H1 (cell line): ENCODE data around the gene C1orf21. TPM values are rescaled to one million over a fixed set of nuclear protein-coding genes. Genes with fewer than 3 reads are reported as not detected.

Source experiments
- CTCF ChIA-PET: fragments of 300-600 bp; sonication (Branson Sonifier 250); formaldehyde crosslinking; loops from one replicate; lab custom pipeline; 2021; ENCODE audit not compliant: partially characterized antibody; lab: Charles Lee
- POLR2A ChIA-PET: fragments of 300-600 bp; sonication (Branson Sonifier 250); formaldehyde crosslinking; loops from one replicate; lab custom pipeline; 2021; ENCODE audit warnings: inconsistent platforms; ENCODE audit not compliant: partially characterized antibody; lab: Charles Lee
- DNase-seq, 2 experiments: peaks; one replicate each; pipeline versions ENCODE4 v3.0.0 to v3.0.0-alpha.2; 2010 to 2022; ENCODE audit warnings: low spot score in 2 of 2, low read depth in 1 of 2, mixed read lengths in 1 of 2
- FAIRE-seq: peaks from 2 replicates; lab custom pipeline; 2011; peaks lifted over from hg19 to GRCh38; lab: Jason Lieb, UNC
- H2AFZ ChIP-seq: 2 replicates; pipeline ENCODE4 v1.8.1; 2012; ENCODE audit warnings: low read length, inconsistent platforms
- H2AK5ac ChIP-seq: 2 replicates; pipeline ENCODE4 v1.6.1; 2013; ENCODE audit warnings: low read depth, low read length
- H2BK120ac ChIP-seq: replicated peaks from 2 replicates; pipeline ENCODE3; 2013; ENCODE audit warnings: low read depth, low read length, inconsistent platforms
- H2BK12ac ChIP-seq: 2 replicates; pipeline ENCODE4 v1.6.1; 2013; ENCODE audit warnings: low read depth, low read length
- H2BK15ac ChIP-seq: 2 replicates; pipeline ENCODE4 v1.6.1; 2013; ENCODE audit warnings: low read length
- H2BK20ac ChIP-seq: 2 replicates; pipeline ENCODE4 v1.6.1; 2013; ENCODE audit warnings: low read length
- H2BK5ac ChIP-seq: 2 replicates; pipeline ENCODE4 v1.6.1; 2013; ENCODE audit warnings: low read depth, low read length
- H3K14ac ChIP-seq: 2 replicates; pipeline ENCODE4 v1.6.1; 2013; ENCODE audit warnings: inconsistent platforms; ENCODE audit not compliant: insufficient read length
- H3K18ac ChIP-seq: 2 replicates; pipeline ENCODE4 v1.6.1; 2013; ENCODE audit warnings: low read length; ENCODE audit errors: extremely low read depth
- H3K23ac ChIP-seq: 2 replicates; pipeline ENCODE4 v1.6.1; 2013; ENCODE audit warnings: inconsistent platforms; ENCODE audit not compliant: insufficient read length
- H3K23me2 ChIP-seq: 2 replicates; pipeline ENCODE4 v1.6.1; 2013; ENCODE audit warnings: low read depth, low read length
- H3K27ac ChIP-seq: 2 replicates; pipeline ENCODE4 v1.6.1; 2011; ENCODE audit warnings: low read depth, low read length, inconsistent platforms
- H3K27me3 ChIP-seq, 4 experiments: replicated peaks in 1 of 4; 1 replicate in 1 of 4; 2 replicates in 3 of 4; pipeline versions ENCODE4 v1.6.1 to v1.8.1; 2011 to 2013; ENCODE audit warnings: low read length in 3 of 4, mild to moderate bottlenecking in 3 of 4, inconsistent platforms in 2 of 4, mixed read lengths in 2 of 4, moderate library complexity in 1 of 4; ENCODE audit not compliant: control insufficient read depth in 3 of 4, insufficient read depth in 3 of 4; ENCODE audit errors: extremely low read depth in 1 of 4
- H3K36me3 ChIP-seq, 4 experiments: 2 replicates each; pipeline versions ENCODE4 v1.6.1 to v1.8.1; 2011 to 2013; ENCODE audit warnings: mild to moderate bottlenecking in 4 of 4, low read length in 3 of 4, moderate library complexity in 2 of 4, control low read depth in 1 of 4, inconsistent platforms in 1 of 4; ENCODE audit not compliant: insufficient read depth in 4 of 4, control insufficient read depth in 2 of 4
- H3K4ac ChIP-seq: replicated peaks from 2 replicates; pipeline ENCODE3; 2013; ENCODE audit warnings: low read length, low read depth, mixed read lengths, inconsistent platforms; ENCODE audit not compliant: insufficient read length
- H3K4me1 ChIP-seq, 4 experiments: replicated peaks in 1 of 4; 1 replicate in 1 of 4; 2 replicates in 3 of 4; pipeline versions ENCODE4 v1.6.1 to v1.8.1; 2011 to 2013; ENCODE audit warnings: low read length in 3 of 4, inconsistent platforms in 2 of 4, mixed read lengths in 1 of 4; ENCODE audit not compliant: insufficient read depth in 4 of 4, control insufficient read depth in 3 of 4
- H3K4me2 ChIP-seq, 2 experiments: 2 replicates each; pipeline versions ENCODE4 v1.6.1 to v1.8.1; 2011 to 2013; ENCODE audit warnings: low read depth in 2 of 2, low read length in 2 of 2, control low read depth in 1 of 2, inconsistent platforms in 1 of 2, mild to moderate bottlenecking in 1 of 2; ENCODE audit not compliant: insufficient read depth in 1 of 2
- H3K4me3 ChIP-seq, 4 experiments: fragments of 200-600, 300-600 bp in 1 of 4; sonication (generic), shearing (Covaris generic), sonication (Bioruptor Twin) in 1 of 4; 2 replicates each; pipeline versions ENCODE4 v1.5.1 to v1.8.1; 2011 to 2016; ENCODE audit warnings: low read length in 4 of 4, low read depth in 3 of 4, control low read depth in 2 of 4, inconsistent platforms in 2 of 4, mild to moderate bottlenecking in 2 of 4, mixed read lengths in 1 of 4, moderate library complexity in 1 of 4; ENCODE audit not compliant: insufficient read depth in 2 of 4; ENCODE audit errors: extremely low read depth in 1 of 4
- H3K56ac ChIP-seq: replicated peaks from 2 replicates; pipeline ENCODE3; 2013; ENCODE audit warnings: low read depth, mild to moderate bottlenecking, mixed read lengths, low read length, inconsistent platforms; ENCODE audit not compliant: insufficient read length
- H3K79me1 ChIP-seq: 2 replicates; pipeline ENCODE4 v1.6.1; 2013; ENCODE audit warnings: low read depth, low read length, control low read depth
- H3K79me2 ChIP-seq, 2 experiments: 2 replicates each; pipeline versions ENCODE4 v1.6.1 to v1.8.1; 2012 to 2013; ENCODE audit warnings: low read length in 2 of 2, mild to moderate bottlenecking in 2 of 2, inconsistent platforms in 1 of 2; ENCODE audit not compliant: insufficient read depth in 2 of 2, control insufficient read depth in 1 of 2
- H3K9ac ChIP-seq, 4 experiments: replicated peaks in 1 of 4; 1 replicate in 1 of 4; 2 replicates in 3 of 4; pipeline versions ENCODE4 v1.6.1 to v1.8.1; 2011 to 2013; ENCODE audit warnings: low read depth in 3 of 4, low read length in 3 of 4, control low read depth in 2 of 4, mild to moderate bottlenecking in 2 of 4, moderate library complexity in 2 of 4, inconsistent platforms in 1 of 4; ENCODE audit errors: extremely low read depth in 1 of 4
- H3K9me3 ChIP-seq, 2 experiments: 2 replicates each; pipeline versions ENCODE4 v1.6.1 to v1.8.1; 2012 to 2013; ENCODE audit warnings: mild to moderate bottlenecking in 2 of 2, moderate library complexity in 2 of 2, control low read depth in 1 of 2, inconsistent platforms in 1 of 2, low read depth in 1 of 2, low read length in 1 of 2, mixed read lengths in 1 of 2; ENCODE audit not compliant: insufficient read depth in 2 of 2
- H4K20me1 ChIP-seq, 2 experiments: replicated peaks in 1 of 2; 2 replicates each; pipeline versions ENCODE3 to v1.8.1; 2011 to 2013; ENCODE audit warnings: inconsistent platforms in 2 of 2, low read length in 2 of 2, mild to moderate bottlenecking in 1 of 2; ENCODE audit not compliant: insufficient read depth in 2 of 2, control insufficient read depth in 1 of 2
- H4K5ac ChIP-seq: 2 replicates; pipeline ENCODE4 v1.6.1; 2013; ENCODE audit warnings: low read length, low read depth, mixed read lengths, inconsistent platforms; ENCODE audit not compliant: insufficient read length
- H4K8ac ChIP-seq: 2 replicates; pipeline ENCODE4 v1.8.0; 2013; ENCODE audit warnings: mild to moderate bottlenecking, moderate library complexity, low read length, inconsistent platforms; ENCODE audit not compliant: insufficient read depth; ENCODE audit errors: extremely low read depth
- H4K91ac ChIP-seq: replicated peaks from 2 replicates; pipeline ENCODE3; 2013; ENCODE audit warnings: low read length, mixed read lengths, inconsistent platforms; ENCODE audit not compliant: insufficient read length
- ASH2L ChIP-seq: fragments of 200-600, 300-600 bp; sonication (generic); IDR thresholded peaks from one replicate; pipeline ENCODE4 v1.7.1; 2017; ENCODE audit warnings: low read length
- BRCA1 ChIP-seq: IDR thresholded peaks from 2 replicates; pipeline ENCODE4 v1.6.1; 2012; ENCODE audit warnings: low read depth, low read length, improper control_type of control experiment
- CHD2 ChIP-seq: IDR thresholded peaks from 2 replicates; pipeline ENCODE4 v1.6.1; 2012; ENCODE audit warnings: low read length, improper control_type of control experiment
- FOSL1 ChIP-seq: IDR thresholded peaks from 2 replicates; pipeline ENCODE4 v1.6.1; 2011; ENCODE audit warnings: mild to moderate bottlenecking, low read depth, low read length, moderate library complexity; ENCODE audit not compliant: insufficient read depth
- HDAC6 ChIP-seq: IDR thresholded peaks from one replicate; pipeline ENCODE4 v1.7.1; 2012; ENCODE audit warnings: low read depth, mild to moderate bottlenecking, inconsistent platforms, low read length, moderate library complexity
- KDM1A ChIP-seq: fragments of 200-600, 300-600 bp; sonication (generic); IDR thresholded peaks from 2 replicates; pipeline ENCODE4 v1.7.1; 2016; ENCODE audit warnings: mild to moderate bottlenecking, low read length, borderline replicate concordance
- PHF8 ChIP-seq: fragments of 200-600 bp; sonication (generic); conservative IDR thresholded peaks from 2 replicates; pipeline ENCODE4 v1.7.1; 2012; ENCODE audit warnings: low read depth, mild to moderate bottlenecking, inconsistent platforms, low read length, moderate library complexity
- RNF2 ChIP-seq: fragments of 200-900, 300-1000 bp; sonication (generic); IDR thresholded peaks from 2 replicates; pipeline ENCODE4 v1.7.1; 2016; ENCODE audit warnings: borderline replicate concordance, low read depth, mild to moderate bottlenecking, antibody characterized with exemption, low read length; ENCODE audit not compliant: poor library complexity, severe bottlenecking; ENCODE audit errors: missing control alignments
- SIN3A ChIP-seq, 2 experiments: IDR thresholded peaks in 1 of 2; conservative IDR thresholded peaks in 1 of 2; 2 replicates each; pipeline ENCODE4 v1.6.1; 2011 to 2012; ENCODE audit warnings: low read length in 2 of 2, improper control_type of control experiment in 1 of 2, low read depth in 1 of 2, mild to moderate bottlenecking in 1 of 2
- TAF1 ChIP-seq: IDR thresholded peaks from 2 replicates; pipeline ENCODE4 v1.6.1; 2011; ENCODE audit warnings: mild to moderate bottlenecking, low read depth, low read length
- WGBS, 2 experiments: shearing (Covaris generic) in 1 of 2; methylation state at CpG; one replicate each; pipeline versions ENCODE4 v1.1.6 to v1.1.7; 2013 to 2015; ENCODE audit warnings: low lambda C conversion rate in 2 of 2, mixed read lengths in 2 of 2, inconsistent platforms in 1 of 2, low coverage in 1 of 2, missing lambda C conversion rate in 1 of 2; ENCODE audit not compliant: insufficient replicate concordance in 2 of 2, insufficient coverage in 1 of 2, insufficient read length in 1 of 2; ENCODE audit errors: extremely low coverage in 1 of 2, missing lambda C conversion rate in 1 of 2; 5-methylcytosine and 5-hydroxymethylcytosine counted together
- polyA plus RNA-seq, 7 experiments: library from polyadenylated mRNA; depleted of rRNA in 3 of 7; stranded (reverse) in 5 of 7; unstranded in 2 of 7; fragments of >200 nt in 5 of 7; fragments of 200-250 nt in 2 of 7; gene quantifications; 1 replicate in 5 of 7; 2 replicates in 1 of 7; 4 replicates in 1 of 7; pipeline versions ENCODE4 v1.2.1 to v1.2.3, GENCODE V29; 2011 to 2013; ENCODE audit warnings: missing spikeins in 2 of 7, mixed read lengths in 2 of 7
- total RNA-seq: library from RNA; stranded (reverse); fragmentation: NEBNext Ultra II Directional; extraction: Animal tissue kit (Norgen Biotek cat#: 25700); gene quantifications from 2 replicates; pipeline ENCODE4 v1.2.1, GENCODE V29; 2021
- TF ChIP-seq, protein P1 (sequence below): IDR thresholded peaks from 2 replicates; pipeline ENCODE4 v1.6.1; 2012; ENCODE audit warnings: inconsistent platforms

Gene C1orf21
- total and polyA plus RNA-seq, 2 of the 8 experiments (the other 6 are each of a cell fraction or from before 2014, with no cell fraction given), result 16.6 to 51.0 TPM

DNA sequence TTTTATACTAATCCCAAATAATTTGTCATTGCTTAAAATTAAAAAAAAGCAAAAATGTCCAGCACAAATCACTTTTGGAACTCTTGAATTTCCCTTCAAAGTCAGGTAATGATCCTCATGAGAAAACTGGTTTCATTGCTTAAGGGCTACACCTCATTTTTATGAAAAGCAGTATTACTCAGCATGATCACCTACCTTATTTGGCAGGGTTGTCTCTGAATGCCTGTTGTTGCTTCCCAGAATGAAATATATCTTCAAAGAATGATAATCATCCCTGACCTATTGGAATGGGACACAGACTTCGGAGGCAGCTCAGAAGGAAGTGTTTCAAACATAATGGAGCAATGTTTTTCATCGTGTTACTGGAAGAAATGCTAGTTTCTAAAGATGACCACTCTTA is 29.7 kb downstream of the C1orf21 start:
- peaks cover 14 to 98% of the 10 kb centered on the region in 2 experiments; a peak in 3 of 4 replicates for H3K79me2 ChIP-seq
- H3K79me1 ChIP-seq, result peaks cover 7% of the 10 kb centered on the region; the same call in 1 of the 2 replicates
- no peak overlapping the region for H3K4ac ChIP-seq
- H4K5ac ChIP-seq, result no peak overlapping the region
- FAIRE-seq (no peak), DNase-seq (no peak)
- H3K4me1 ChIP-seq, result peaks cover 0 to 11% (median 4%) of the 10 kb centered on the region in 4 experiments; a peak in 5 of 7 replicates
- H3K36me3 ChIP-seq, result peaks cover 0 to 8% (median 0%) of the 10 kb centered on the region in 4 experiments; a peak in 1 of 8 replicates
- no peak overlapping the region for H3K27ac ChIP-seq
- no peak overlapping the region for H3K4me2 ChIP-seq
- no peak overlapping the region for H3K56ac ChIP-seq
- no peak overlapping the region for H4K91ac ChIP-seq
- no peak overlapping the region for H3K18ac ChIP-seq
- H3K4me3 ChIP-seq, result no peak overlapping the region
- no peaks in the 10 kb centered on the region for H3K9me3 ChIP-seq
- POLR2A ChIA-PET, result no interaction called here
- no peak overlapping the region for H2BK12ac ChIP-seq
- no peak overlapping the region for H3K14ac ChIP-seq
- no peak overlapping the region for H2BK120ac ChIP-seq
- H2BK5ac ChIP-seq, result no peak overlapping the region
- no peak overlapping the region for H2AK5ac ChIP-seq
- no peak overlapping the region for H2AFZ ChIP-seq
- no peak overlapping the region for H4K8ac ChIP-seq
- peaks cover 1 to 2% of the 10 kb centered on the region in 2 experiments for H4K20me1 ChIP-seq
- 53% methylated on average over 2 of the region's 2 CpGs; no CpG with 5 or more reads in 1 of the 2 experiments for WGBS, 2 experiments
- H3K23ac ChIP-seq, result no peak overlapping the region
- no peak overlapping the region for H2BK15ac ChIP-seq
- H3K23me2 ChIP-seq, result no peaks in the 10 kb centered on the region
- no peak overlapping the region for H3K9ac ChIP-seq
- H2BK20ac ChIP-seq, result no peak overlapping the region
- H3K27me3 ChIP-seq, result no peaks in the 10 kb centered on the region
- CTCF ChIA-PET, result interaction anchor here (3.0 kb wide), 1 partner anchor 11 kb away, joined by 9 read pairs; no protein-coding TSS in a partner anchor
- TF ChIP-seq, protein P1, sequence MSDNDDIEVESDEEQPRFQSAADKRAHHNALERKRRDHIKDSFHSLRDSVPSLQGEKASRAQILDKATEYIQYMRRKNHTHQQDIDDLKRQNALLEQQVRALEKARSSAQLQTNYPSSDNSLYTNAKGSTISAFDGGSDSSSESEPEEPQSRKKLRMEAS, result no peak
- no peak for TF ChIP-seq KDM1A
- no peak for TF ChIP-seq HDAC6
- TF ChIP-seq ASH2L, result no peak
- TF ChIP-seq TAF1, result no peak
- TF ChIP-seq RNF2, result no peak
- TF ChIP-seq PHF8, result no peak
- no peak for TF ChIP-seq FOSL1
- no peak for TF ChIP-seq BRCA1
- no peak for TF ChIP-seq CHD2
- no peak for TF ChIP-seq SIN3A (conservative IDR thresholded peaks at IDR 0.05 in 1 of 2, IDR thresholded peaks at IDR 0.05 in 1 of 2; ENCODE audit: low read depth in 1 of 2, low read length in 2 of 2)
